Vagina (tissue), 2 donors: ENCODE measurements around the gene CSNK1D.

ENCODE experiments used
- CTCF ChIP-seq, 3 experiments: fragments of 450-650 bp in 2 of 3; fragments of 200-600 bp in 1 of 3; sonication (generic) in 1 of 3; IDR thresholded peaks; one replicate each; pipeline ENCODE4 v1.5.1; 2017 to 2019; ENCODE audit warnings: antibody characterized with exemption in 3 of 3, mild to moderate bottlenecking in 2 of 3, moderate library complexity in 2 of 3
- POLR2A ChIP-seq, 2 donors: fragments of 450-650 bp; IDR thresholded peaks; one replicate each; pipeline ENCODE4 v1.6.1; 2017; ENCODE audit warnings: antibody characterized with exemption in 2 of 2, mild to moderate bottlenecking in 2 of 2, moderate library complexity in 2 of 2

DNA sequence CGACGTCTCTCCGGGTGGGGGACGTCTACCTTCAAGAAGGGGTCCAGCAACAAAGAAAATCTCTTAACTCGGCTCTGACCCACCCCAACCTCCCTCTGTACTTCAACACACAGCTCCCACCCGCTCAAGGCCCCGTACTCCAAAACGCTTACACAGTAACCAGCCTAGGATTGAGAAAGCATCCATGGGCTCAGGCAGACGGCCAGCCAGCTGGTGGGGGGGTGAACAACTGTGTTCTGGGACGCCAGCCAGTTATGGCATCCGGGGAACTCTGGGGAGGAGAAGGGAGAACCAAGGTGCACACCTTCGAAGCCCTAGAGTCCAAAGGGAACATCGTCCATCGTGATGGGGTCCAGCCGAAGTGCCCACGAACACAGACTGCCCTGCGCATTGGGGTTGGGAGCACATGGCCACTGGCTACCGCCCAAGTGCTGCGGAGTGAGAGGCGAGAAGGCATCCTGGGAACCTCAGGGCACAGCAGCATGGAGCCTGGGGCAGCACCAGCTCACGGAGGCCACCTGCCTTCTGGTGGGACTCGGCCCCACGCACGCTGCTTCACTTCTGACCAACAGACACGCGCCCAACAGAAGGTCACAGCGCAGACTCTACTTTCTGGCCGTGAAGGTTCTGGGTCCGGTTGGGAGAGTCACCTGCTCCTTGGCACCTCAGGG lies 30.4 kb downstream of the CSNK1D start:
- TF ChIP-seq CTCF (IDR thresholded peaks at IDR 0.05) (no peak), POLR2A (IDR thresholded peaks at IDR 0.05) (no peak)
